ENCODE measurements around the gene HMGCS2.

GRCh38 chr1:119752592-119752991 lies 16.1 kb downstream of the HMGCS2 start:
- no peak for TF ChIP-seq CTCF (conservative IDR thresholded peaks at IDR 0.05 in 1 of 2, IDR thresholded peaks at IDR 0.05 in 1 of 2; ENCODE audit: extremely low read depth in 1 of 2, insufficient read depth in 1 of 2, low read depth in 1 of 2, low read length in 2 of 2)
- TF ChIP-seq EZH2 (IDR thresholded peaks at IDR 0.05; ENCODE audit: borderline replicate concordance, low read length): no peak

All from mammary epithelial cell (primary cell).